HS-5 (cell line): Measurements from ENCODE around the gene RAB29.
"Not testable (repeated sequence)": the region's sequence is repeated elsewhere in the genome, so short reads cannot be mapped to it uniquely, and the experiment has no call there.

ENCODE experiments used
- DNase-seq: peaks from one replicate; pipeline ENCODE4 v3.0.0-alpha.2; 2012; ENCODE audit warnings: low read depth

Gene RAB29

DNA sequence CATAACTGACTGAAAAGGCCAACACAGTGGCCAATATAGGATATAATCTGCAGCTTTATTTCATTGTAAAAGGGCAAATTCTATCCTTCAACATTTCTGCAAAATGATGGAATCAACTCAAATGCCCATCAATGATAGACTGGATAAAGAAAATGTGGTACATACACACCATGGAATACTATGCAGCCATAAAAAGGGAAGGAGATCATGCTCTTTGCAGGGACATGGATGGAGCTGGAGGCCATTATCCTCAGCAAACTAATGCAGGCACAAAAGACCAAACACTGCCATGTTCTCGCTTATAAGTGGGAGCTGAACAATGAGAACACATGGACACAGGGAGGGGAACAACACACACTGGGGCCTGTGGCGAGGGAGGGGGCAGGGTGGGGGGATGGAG is 54.5 kb downstream of the RAB29 start:
- DNase-seq, result not testable (repeated sequence)

- DNase-seq, result no peak
Observed at GRCh38 chr1:205719762-205720161, 55.5 kb downstream of the RAB29 start.

GRCh38 chr1:205719015-205719414 is 56.3 kb downstream of the RAB29 start:
- DNase-seq, result no peak
